Measurements from ENCODE around the gene ADK. TPM values are rescaled to one million over a fixed set of nuclear protein-coding genes. Genes with fewer than 3 reads are reported as not detected.
"Not testable (repeated sequence)": the region's sequence is repeated elsewhere in the genome, so short reads cannot be mapped to it uniquely, and the experiment has no call there.

The ADK gene
- total RNA-seq, 2 experiments from 2014 or later: 52.8 to 54.4 TPM

GRCh38 chr10:74171625-74172024 is 20.6 kb downstream of the ADK start:
- H3K36me3 Mint-ChIP-seq: no peaks in the 10 kb centered on the region
- intact Hi-C loops (cut with micrococcal nuclease): loop anchor here (10.0 kb wide), 2 partner anchors 413 to 1063 kb away; partner anchors contain the start of gene COMTD1
- no peak overlapping the region for H3K27ac Mint-ChIP-seq
- H3K9me3 Mint-ChIP-seq: no peaks in the 10 kb centered on the region
- peaks cover 6% of the 10 kb centered on the region for H3K4me1 Mint-ChIP-seq (ENCODE audit: low read depth)
- no peak overlapping the region for H3K4me3 Mint-ChIP-seq
- no peaks in the 10 kb centered on the region for H3K27me3 Mint-ChIP-seq
- ChIA-PET POLR2A (no interaction called here), CTCF (no interaction called here)
- DNase-seq: no peak

GRCh38 chr10:74174521-74174920 is 23.5 kb downstream of the ADK start:
- peaks cover 25% of the 10 kb centered on the region for H3K4me1 Mint-ChIP-seq (ENCODE audit: low read depth)
- ChIA-PET CTCF (no interaction called here), POLR2A (no interaction called here)
- no peak for DNase-seq
- intact Hi-C loops (cut with micrococcal nuclease): loop anchor here (10.0 kb wide), 2 partner anchors 410 to 1060 kb away; partner anchors contain the start of gene COMTD1
- no peak overlapping the region for H3K4me3 Mint-ChIP-seq
- H3K9me3 Mint-ChIP-seq: no peaks in the 10 kb centered on the region
- no peak overlapping the region for H3K27ac Mint-ChIP-seq
- H3K36me3 Mint-ChIP-seq: no peaks in the 10 kb centered on the region
- H3K27me3 Mint-ChIP-seq: no peaks in the 10 kb centered on the region

DNA sequence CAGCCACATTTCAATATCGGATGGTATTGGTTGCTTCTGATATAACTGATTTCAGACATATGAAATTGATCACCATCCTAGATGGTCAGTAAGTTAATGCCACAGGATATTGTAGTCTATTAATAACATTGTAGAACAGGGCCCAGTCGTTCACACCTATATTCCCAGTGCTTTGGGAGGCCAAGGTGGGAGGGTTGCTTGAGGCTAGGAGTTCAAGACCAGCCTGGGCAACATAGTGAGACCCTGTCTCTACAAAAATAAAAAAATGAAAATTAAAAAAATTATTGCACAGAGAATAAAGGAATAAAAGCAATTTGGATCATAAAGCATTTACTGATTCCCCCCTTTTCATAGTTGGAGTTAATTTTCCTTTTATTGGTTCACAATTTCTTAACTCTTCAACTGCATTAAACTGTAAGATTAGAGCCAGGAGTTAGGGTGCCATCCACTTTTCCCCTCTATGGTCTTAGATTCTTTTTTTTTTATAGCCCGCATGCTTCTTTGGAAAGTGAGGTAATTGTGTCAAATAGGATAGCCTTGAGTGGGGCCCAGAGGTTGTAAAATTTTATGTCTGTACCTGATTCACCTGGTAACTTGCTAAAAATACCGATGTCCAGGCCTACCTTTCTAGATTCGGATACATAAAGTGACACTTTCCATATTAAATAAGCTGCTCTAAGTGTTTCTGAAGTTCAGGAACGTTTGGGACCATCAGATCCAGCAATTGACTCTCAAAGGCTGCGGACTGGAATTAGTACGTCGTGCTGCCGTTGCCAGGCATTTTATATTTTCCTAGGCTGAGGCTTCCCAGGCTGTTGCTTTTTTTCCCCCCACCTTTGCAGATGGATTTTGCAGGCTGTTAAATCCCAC is 24.7 kb downstream of the ADK start:
- peak overlapping the region; percentile 87 for H3K4me3 Mint-ChIP-seq
- CTCF ChIA-PET: interaction anchor here (0.6 to 1.1 kb wide), 3 partner anchors 25 to 68 kb away, joined by 3 to 8 read pairs (median 3); partner anchors contain the start of genes ADK and AP3M1
- H3K27me3 Mint-ChIP-seq: no peaks in the 10 kb centered on the region
- POLR2A ChIA-PET: interaction anchor here (0.7 to 2.9 kb wide), 6 partner anchors 8 to 1035 kb away, joined by 3 to 24 read pairs (median 4); partner anchors contain the start of genes ADK, AP3M1 and VDAC2
- intact Hi-C loops (cut with micrococcal nuclease): loop anchor here (1.0 to 10.0 kb wide), 7 partner anchors 15 to 1059 kb away; partner anchors contain the start of genes ADK, COMTD1 and KAT6B
- H3K4me1 Mint-ChIP-seq (ENCODE audit: low read depth): peaks cover 29% of the 10 kb centered on the region
- H3K9me3 Mint-ChIP-seq: no peaks in the 10 kb centered on the region
- DNase-seq: no peak
- peak overlapping the region; percentile 92 for H3K27ac Mint-ChIP-seq
- H3K36me3 Mint-ChIP-seq: no peaks in the 10 kb centered on the region

DNA sequence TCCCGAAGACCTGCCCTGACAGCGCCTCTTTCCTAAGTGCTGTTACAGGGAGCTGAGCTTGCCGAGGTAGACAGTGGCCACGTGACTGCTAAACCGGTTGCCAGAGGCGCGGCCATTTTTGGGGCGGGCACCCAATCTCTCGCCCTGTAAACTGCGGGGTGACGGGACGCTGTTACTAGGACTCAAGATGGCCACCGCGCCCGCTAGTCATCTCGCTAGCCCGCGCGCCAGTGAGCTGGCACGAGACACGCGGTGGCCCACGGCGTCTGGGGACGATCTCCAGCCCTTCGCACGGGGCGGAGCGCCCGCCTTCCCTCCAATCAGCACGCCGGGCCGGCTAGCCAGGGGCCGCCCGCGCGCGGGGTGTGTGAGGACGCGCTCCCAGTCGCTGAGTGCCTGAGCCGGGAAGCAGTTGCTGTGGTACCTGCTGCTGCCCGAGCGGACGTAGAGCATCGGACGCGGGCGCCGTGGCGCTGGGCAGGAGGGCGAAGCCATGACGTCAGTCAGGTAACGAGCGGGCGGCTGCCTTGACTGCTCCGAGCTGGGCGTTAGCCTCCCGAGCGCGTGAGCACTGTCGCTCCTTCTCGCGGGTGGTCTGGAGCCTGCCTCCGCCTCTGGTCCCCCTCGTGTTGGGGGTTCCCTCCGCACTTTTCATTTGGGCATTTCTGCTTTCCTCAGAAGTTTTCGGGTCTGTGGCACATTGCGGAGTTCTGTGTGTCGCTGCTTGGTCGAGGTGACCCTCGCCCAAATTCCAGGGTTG is 25.5 kb downstream of the ADK start:
- ChIA-PET CTCF (interaction anchor here (0.6 to 1.1 kb wide), 4 partner anchors 26 to 68 kb away, joined by 3 to 8 read pairs (median 3); partner anchors contain the start of genes ADK and AP3M1), POLR2A (interaction anchor here (0.7 to 2.9 kb wide), 6 partner anchors 9 to 1034 kb away, joined by 3 to 24 read pairs (median 4); partner anchors contain the start of genes ADK, AP3M1 and VDAC2)
- H3K36me3 Mint-ChIP-seq: no peaks in the 10 kb centered on the region
- DNase-seq: peak; percentile 98
- H3K27me3 Mint-ChIP-seq: no peaks in the 10 kb centered on the region
- peaks cover 35% of the 10 kb centered on the region for H3K4me1 Mint-ChIP-seq (ENCODE audit: low read depth)
- H3K4me3 Mint-ChIP-seq: peak overlapping the region; percentile 87
- H3K27ac Mint-ChIP-seq: peak overlapping the region; percentile 92
- intact Hi-C loops (cut with micrococcal nuclease): loop anchor here (1.0 to 10.0 kb wide), 7 partner anchors 14 to 1058 kb away; partner anchors contain the start of genes ADK, COMTD1 and KAT6B
- no peaks in the 10 kb centered on the region for H3K9me3 Mint-ChIP-seq

DNA sequence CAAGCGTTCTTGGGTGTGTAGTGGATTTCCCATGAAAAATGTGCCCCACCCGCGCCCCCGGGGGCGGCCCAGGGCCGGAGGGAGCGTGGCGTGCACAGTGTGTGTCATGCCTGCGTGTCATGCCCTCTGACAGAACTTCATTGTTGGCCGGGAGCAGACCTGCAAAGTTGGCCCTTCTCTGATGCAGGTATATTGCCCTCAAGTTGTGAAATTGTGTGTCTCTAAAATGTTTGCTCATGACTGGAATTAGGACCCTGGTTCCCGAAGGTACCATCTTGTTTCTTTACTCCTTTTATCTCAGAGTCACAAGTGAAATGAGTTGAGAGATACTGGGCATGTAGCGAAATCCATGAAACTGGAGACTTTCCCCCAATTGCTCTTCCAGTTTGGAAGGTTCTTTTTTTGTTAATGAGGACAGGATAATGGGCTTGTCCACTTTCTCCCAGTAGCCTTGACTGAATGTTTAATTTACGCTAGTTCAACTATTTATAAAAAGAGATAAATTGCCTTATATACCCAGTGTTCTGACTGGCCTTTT is 26.2 kb downstream of the ADK start:
- Mint-ChIP-seq H3K4me1 (ENCODE audit: low read depth) (peaks cover 41% of the 10 kb centered on the region), H3K36me3 (no peaks in the 10 kb centered on the region), H3K4me3 (peak overlapping the region; percentile 87), H3K27ac (peak overlapping the region; percentile 92), H3K27me3 (no peaks in the 10 kb centered on the region), H3K9me3 (no peaks in the 10 kb centered on the region)
- ChIA-PET CTCF (interaction anchor here (1.3 to 2.1 kb wide), 2 partner anchors 36 to 57 kb away, joined by 4 to 6 read pairs; no protein-coding TSS in a partner anchor), POLR2A (interaction anchor here (0.6 to 2.9 kb wide), 2 partner anchors 12 to 26 kb away, joined by 4 to 24 read pairs; partner anchors contain the start of genes ADK and AP3M1)
- peak; percentile 67 for DNase-seq
- intact Hi-C loops (cut with micrococcal nuclease): loop anchor here (2.0 to 10.0 kb wide), 5 partner anchors 14 to 1058 kb away; partner anchors contain the start of genes COMTD1 and KAT6B

DNA sequence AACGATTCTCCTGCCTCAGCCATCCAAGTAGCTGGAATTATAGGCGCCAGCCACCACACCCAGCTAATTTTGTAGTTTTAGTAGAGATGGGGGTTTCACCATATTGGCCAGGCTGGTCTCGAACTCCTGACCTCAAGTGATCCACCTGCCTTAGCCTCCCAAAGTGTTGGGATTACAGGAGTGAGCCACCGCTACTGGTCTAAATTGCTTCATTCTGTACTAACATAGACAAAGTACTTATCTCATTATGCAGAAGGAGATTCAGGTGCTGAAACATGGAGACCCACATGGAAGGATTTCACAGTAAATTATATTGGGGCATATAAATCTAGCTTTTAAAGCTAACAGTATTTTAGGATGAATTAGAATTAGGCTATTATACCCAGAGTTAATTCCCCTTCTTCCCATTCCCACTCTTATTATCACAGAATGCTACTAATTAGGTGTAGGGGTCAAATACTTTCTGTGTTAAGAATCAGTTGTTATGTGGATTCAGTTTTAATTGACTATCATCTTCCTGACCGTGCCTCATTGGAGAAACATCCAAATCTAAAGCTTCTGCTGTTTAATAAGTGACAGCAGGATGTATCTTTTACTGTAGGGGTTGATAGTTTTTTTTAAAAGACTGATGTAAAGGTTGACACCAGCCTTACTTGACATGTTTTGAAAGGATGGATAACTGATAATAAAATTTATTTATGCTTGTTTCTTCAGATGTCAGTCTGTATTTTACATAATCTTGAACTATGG is 27.2 kb downstream of the ADK start:
- ChIA-PET POLR2A (interaction anchor here (0.6 to 2.9 kb wide), 2 partner anchors 11 to 27 kb away, joined by 4 to 24 read pairs; partner anchors contain the start of genes ADK and AP3M1), CTCF (interaction anchor here (1.3 to 2.1 kb wide), 2 partner anchors 35 to 56 kb away, joined by 4 to 6 read pairs; no protein-coding TSS in a partner anchor)
- H3K9me3 Mint-ChIP-seq: no peaks in the 10 kb centered on the region
- DNase-seq: no peak
- no peaks in the 10 kb centered on the region for H3K36me3 Mint-ChIP-seq
- H3K4me1 Mint-ChIP-seq (ENCODE audit: low read depth): peaks cover 46% of the 10 kb centered on the region
- H3K27me3 Mint-ChIP-seq: no peaks in the 10 kb centered on the region
- H3K4me3 Mint-ChIP-seq: peak overlapping the region; percentile 35
- peak overlapping the region; percentile 38 for H3K27ac Mint-ChIP-seq
- intact Hi-C loops (cut with micrococcal nuclease): loop anchor here (5.0 to 10.0 kb wide), 3 partner anchors 121 to 1057 kb away; partner anchors contain the start of gene COMTD1

DNA sequence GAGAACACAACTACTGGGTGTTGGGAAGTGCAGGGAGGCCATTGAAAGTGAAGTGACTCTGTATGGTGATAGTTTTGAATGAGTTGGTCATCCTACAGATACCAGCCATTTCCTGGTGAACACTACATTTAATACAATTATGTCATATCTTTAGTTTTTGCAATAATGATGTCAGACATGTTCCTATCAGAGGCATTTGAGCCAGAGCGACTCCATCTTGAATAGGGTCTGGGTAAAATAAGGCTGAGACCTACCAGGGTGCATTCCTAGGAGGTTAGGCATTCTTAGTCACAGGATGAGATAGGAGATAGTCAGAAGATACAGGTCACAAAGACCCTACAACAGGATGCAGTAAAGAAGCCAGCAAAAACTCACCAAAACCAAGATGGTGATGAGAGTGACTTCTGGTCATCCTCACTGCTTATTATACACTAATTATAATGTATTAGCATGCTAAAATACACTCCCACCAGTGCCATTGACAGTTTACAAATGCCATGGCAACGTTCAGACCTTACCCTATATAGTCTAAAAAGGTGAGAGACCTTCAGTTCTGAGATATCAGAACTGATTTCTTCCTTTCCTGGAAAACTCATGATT is 28.2 kb downstream of the ADK start:
- DNase-seq: no peak
- H3K9me3 Mint-ChIP-seq: no peaks in the 10 kb centered on the region
- POLR2A ChIA-PET: no interaction called here
- H3K27me3 Mint-ChIP-seq: no peaks in the 10 kb centered on the region
- H3K4me3 Mint-ChIP-seq: no peak overlapping the region
- H3K36me3 Mint-ChIP-seq: no peaks in the 10 kb centered on the region
- intact Hi-C loops (cut with micrococcal nuclease): loop anchor here (5.0 to 10.0 kb wide), 3 partner anchors 122 to 1056 kb away; partner anchors contain the start of gene COMTD1
- H3K27ac Mint-ChIP-seq: peak overlapping the region; percentile 67
- H3K4me1 Mint-ChIP-seq (ENCODE audit: low read depth): peaks cover 46% of the 10 kb centered on the region
- CTCF ChIA-PET: interaction anchor here (2.1 kb wide), 1 partner anchor 55 kb away, joined by 6 read pairs; no protein-coding TSS in a partner anchor

DNA sequence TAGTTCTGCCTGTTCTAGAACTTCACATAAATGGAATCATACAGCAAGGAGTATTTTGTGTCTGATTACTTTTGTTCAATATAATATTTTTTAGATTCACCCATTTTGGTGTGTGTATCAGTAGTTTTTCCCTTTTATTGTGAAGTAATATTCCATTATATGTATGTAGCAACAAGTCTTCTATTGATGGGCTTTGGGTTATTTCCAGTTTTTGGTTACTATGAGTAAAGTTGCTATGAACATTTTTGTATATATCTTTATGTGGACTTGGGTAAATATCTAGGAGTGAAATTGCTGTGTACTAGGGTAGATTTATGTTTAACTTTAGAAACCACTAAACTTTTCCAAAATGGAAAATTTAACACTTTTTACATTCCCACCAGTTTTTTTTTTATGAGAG is 35.7 kb downstream of the ADK start:
- no peak overlapping the region for H3K4me3 Mint-ChIP-seq
- ChIA-PET CTCF (no interaction called here), POLR2A (no interaction called here)
- DNase-seq: no peak
- peaks cover 43% of the 10 kb centered on the region for H3K4me1 Mint-ChIP-seq (ENCODE audit: low read depth)
- no peak overlapping the region for H3K27ac Mint-ChIP-seq
- peaks cover 2% of the 10 kb centered on the region for H3K36me3 Mint-ChIP-seq
- intact Hi-C loops (cut with micrococcal nuclease): no loop called here
- no peaks in the 10 kb centered on the region for H3K27me3 Mint-ChIP-seq
- H3K9me3 Mint-ChIP-seq: no peaks in the 10 kb centered on the region

GRCh38 chr10:74187237-74187636 is 36.2 kb downstream of the ADK start:
- Mint-ChIP-seq H3K4me3 (no peak overlapping the region), H3K4me1 (ENCODE audit: low read depth) (peaks cover 39% of the 10 kb centered on the region), H3K27me3 (no peaks in the 10 kb centered on the region), H3K9me3 (no peaks in the 10 kb centered on the region), H3K27ac (no peak overlapping the region), H3K36me3 (peaks cover 2% of the 10 kb centered on the region)
- ChIA-PET CTCF (interaction anchor here (1.1 kb wide), 1 partner anchor 26 kb away, joined by 5 read pairs; no protein-coding TSS in a partner anchor), POLR2A (no interaction called here)
- intact Hi-C loops (cut with micrococcal nuclease): no loop called here
- DNase-seq: no peak

DNA sequence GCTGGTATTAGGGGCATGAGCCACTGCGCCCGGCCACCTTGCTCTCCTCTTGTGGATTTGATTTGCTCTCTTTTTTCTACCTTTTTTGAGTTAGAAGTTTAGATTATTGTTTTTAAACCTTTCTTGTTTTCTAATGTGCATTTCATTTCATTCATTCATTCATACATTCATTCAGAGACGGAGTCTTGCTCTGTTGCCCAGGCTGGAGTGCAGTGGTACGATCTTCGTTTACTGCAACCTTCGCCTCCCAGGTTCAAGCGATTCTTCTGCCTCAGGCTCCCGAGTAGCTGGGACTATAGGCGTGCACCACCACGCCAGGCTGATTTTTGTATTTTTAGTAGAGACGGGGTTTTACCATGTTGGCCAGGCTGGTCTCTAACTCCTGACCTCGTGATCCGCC is 37.6 kb downstream of the ADK start:
- DNase-seq; H3K27me3 Mint-ChIP-seq; intact Hi-C loops (cut with micrococcal nuclease); H3K4me3 Mint-ChIP-seq; H3K36me3 Mint-ChIP-seq; H3K27ac Mint-ChIP-seq; H3K9me3 Mint-ChIP-seq: not testable (repeated sequence)
- CTCF ChIA-PET: interaction anchor here (1.0 kb wide), 1 partner anchor 14 kb away, joined by 3 read pairs; no protein-coding TSS in a partner anchor
- POLR2A ChIA-PET: interaction anchor here (1.2 kb wide), 1 partner anchor 11 kb away, joined by 4 read pairs; no protein-coding TSS in a partner anchor
- H3K4me1 Mint-ChIP-seq (ENCODE audit: low read depth): peaks cover 41% of the 10 kb centered on the region
